ENCODE results near the gene DNAJC22.

The DNAJC22 gene

GRCh38 chr12:49335955-49336644 lies 10.6 kb upstream of the DNAJC22 start:
- no peak for DNase-seq (ENCODE audit: low read depth)
- TF ChIP-seq, protein P1, sequence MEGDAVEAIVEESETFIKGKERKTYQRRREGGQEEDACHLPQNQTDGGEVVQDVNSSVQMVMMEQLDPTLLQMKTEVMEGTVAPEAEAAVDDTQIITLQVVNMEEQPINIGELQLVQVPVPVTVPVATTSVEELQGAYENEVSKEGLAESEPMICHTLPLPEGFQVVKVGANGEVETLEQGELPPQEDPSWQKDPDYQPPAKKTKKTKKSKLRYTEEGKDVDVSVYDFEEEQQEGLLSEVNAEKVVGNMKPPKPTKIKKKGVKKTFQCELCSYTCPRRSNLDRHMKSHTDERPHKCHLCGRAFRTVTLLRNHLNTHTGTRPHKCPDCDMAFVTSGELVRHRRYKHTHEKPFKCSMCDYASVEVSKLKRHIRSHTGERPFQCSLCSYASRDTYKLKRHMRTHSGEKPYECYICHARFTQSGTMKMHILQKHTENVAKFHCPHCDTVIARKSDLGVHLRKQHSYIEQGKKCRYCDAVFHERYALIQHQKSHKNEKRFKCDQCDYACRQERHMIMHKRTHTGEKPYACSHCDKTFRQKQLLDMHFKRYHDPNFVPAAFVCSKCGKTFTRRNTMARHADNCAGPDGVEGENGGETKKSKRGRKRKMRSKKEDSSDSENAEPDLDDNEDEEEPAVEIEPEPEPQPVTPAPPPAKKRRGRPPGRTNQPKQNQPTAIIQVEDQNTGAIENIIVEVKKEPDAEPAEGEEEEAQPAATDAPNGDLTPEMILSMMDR (IDR thresholded peaks at IDR 0.05; ENCODE audit: low read depth, low read length, missing control alignments), result no peak
- H3K4me3 ChIP-seq (ENCODE audit: low read depth, low read length), result no peak overlapping the region

DNA sequence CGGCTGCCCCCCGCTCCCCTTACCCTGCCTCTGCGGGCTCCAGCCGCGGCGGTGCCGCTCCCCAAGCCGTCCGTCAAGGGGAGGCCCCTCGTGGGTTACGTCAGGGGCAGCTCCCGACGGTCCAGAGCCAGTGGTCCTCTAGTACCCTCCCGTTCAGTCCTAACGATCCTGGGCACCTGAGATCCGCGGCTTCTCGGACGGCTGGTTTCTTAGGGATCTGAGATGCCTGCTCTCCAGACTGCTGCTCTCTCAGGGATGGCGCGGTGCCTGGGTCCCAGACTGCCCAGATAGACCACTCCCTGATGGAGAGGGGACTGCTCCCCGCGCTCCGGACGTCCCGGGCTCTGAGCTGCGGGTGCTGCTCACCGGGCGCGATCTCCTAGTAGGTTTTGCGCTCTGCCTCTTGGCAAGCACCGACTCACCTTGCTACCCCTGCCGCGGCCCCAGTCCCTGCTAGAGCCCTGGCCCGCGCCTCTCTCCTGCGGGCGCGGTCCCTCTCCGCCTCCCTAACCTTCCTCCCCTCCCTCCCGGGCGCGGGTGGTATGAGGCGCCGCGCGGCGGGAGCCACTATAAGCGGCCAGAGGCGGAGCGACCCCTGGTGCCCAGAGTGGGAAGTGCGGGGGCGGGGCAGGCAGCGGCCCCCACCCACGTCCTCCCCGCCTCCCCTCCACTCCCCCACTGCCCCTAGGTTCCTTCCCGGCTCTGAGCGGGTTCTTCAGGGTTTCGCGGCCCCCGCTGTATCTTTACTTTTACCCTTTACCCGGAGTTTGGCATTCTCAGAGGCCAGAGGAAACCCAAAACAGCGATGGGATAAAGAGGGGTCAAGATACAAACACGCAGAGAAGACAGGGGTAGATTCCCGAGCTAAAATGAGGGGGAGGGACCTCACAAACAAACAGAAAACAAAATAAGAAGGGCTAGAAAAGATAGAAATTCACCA lies 9.8 kb upstream of the DNAJC22 start, which contains the start of gene C1QL4:
TSS of gene C1QL4 (minus strand) at position 544 of the 940 bp plus-strand sequence. CDS start 711 bp downstream, outside the sequence.
- TF ChIP-seq, protein P1 (IDR thresholded peaks at IDR 0.05; ENCODE audit: low read depth, low read length, missing control alignments), result peak; percentile 85
- DNase-seq (ENCODE audit: low read depth), result no peak
- no peak within 1 kb of the TSS for H3K4me3 ChIP-seq (ENCODE audit: low read depth, low read length)

- TF ChIP-seq, protein P1 (IDR thresholded peaks at IDR 0.05; ENCODE audit: low read depth, low read length, missing control alignments), result no peak
- no peak for DNase-seq (ENCODE audit: low read depth)
- no peak overlapping the region for H3K4me3 ChIP-seq (ENCODE audit: low read depth, low read length)
Observed at GRCh38 chr12:49338830-49339463, 7.7 kb upstream of the DNAJC22 start.

- DNase-seq (ENCODE audit: low read depth), result no peak
- H3K4me3 ChIP-seq (ENCODE audit: low read depth, low read length), result no peak overlapping the region
- TF ChIP-seq, protein P1 (IDR thresholded peaks at IDR 0.05; ENCODE audit: low read depth, low read length, missing control alignments), result no peak
Observed at GRCh38 chr12:49339464-49339861, 7.2 kb upstream of the DNAJC22 start.

DNA sequence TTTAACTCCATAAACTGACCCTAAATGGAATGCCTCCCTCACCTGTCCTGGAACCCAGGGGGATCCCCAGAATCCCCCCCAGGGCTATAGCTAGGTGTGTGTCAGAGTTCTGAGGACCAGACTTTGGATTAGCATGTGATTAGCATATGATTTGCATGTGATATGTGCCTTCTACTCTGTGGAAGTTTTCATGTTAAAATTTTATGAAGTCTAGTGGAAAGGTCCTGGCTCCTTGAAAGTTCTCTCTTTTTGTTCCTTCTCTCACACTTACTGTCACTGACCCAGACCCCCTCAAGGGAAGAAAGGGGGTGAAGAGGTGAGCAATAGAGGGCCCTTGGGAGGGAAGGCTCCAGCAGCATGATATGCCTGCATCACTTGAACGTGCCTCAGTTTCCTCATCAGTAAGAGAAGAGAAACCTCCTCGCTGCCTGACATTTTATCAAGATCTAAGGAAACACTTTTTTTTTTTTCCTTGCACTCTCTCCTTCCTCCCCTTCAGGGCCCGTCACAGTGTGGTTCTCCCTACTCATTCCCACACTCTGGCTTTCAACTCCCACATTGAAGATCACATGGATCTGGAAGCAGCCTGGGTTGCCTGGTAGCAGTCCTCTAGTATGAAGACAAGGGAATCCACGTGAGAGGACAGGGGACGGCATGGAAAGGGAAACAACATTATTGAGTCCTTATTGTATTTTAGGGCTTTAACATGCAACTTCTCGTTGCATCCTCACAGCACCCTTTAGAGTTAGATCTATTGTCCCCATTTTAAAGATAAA lies 6.4 kb upstream of the DNAJC22 start:
- TF ChIP-seq, protein P1 (IDR thresholded peaks at IDR 0.05; ENCODE audit: low read depth, low read length, missing control alignments), result no peak
- DNase-seq (ENCODE audit: low read depth), result no peak
- no peak overlapping the region for H3K4me3 ChIP-seq (ENCODE audit: low read depth, low read length)
